ENCODE data around the gene DZIP1L. TPM values are rescaled to one million over a fixed set of nuclear protein-coding genes. Genes with fewer than 3 reads are reported as not detected.
A peak's percentile ranks its signal among the peaks of the same experiment; 100 is the strongest.
"Not testable (repeated sequence)": the region's sequence is repeated elsewhere in the genome, so short reads cannot be mapped to it uniquely, and the experiment has no call there.

DZIP1L gene, protein sequence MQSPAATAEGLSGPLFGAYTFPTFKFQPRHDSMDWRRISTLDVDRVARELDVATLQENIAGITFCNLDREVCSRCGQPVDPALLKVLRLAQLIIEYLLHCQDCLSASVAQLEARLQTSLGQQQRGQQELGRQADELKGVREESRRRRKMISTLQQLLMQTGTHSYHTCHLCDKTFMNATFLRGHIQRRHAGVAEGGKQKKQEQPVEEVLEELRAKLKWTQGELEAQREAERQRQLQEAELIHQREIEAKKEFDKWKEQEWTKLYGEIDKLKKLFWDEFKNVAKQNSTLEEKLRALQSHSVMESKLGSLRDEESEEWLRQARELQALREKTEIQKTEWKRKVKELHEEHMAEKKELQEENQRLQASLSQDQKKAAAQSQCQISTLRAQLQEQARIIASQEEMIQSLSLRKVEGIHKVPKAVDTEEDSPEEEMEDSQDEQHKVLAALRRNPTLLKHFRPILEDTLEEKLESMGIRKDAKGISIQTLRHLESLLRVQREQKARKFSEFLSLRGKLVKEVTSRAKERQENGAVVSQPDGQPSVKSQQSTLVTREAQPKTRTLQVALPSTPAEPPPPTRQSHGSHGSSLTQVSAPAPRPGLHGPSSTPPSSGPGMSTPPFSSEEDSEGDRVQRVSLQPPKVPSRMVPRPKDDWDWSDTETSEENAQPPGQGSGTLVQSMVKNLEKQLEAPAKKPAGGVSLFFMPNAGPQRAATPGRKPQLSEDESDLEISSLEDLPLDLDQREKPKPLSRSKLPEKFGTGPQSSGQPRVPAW
- total RNA-seq = not detected

DNA sequence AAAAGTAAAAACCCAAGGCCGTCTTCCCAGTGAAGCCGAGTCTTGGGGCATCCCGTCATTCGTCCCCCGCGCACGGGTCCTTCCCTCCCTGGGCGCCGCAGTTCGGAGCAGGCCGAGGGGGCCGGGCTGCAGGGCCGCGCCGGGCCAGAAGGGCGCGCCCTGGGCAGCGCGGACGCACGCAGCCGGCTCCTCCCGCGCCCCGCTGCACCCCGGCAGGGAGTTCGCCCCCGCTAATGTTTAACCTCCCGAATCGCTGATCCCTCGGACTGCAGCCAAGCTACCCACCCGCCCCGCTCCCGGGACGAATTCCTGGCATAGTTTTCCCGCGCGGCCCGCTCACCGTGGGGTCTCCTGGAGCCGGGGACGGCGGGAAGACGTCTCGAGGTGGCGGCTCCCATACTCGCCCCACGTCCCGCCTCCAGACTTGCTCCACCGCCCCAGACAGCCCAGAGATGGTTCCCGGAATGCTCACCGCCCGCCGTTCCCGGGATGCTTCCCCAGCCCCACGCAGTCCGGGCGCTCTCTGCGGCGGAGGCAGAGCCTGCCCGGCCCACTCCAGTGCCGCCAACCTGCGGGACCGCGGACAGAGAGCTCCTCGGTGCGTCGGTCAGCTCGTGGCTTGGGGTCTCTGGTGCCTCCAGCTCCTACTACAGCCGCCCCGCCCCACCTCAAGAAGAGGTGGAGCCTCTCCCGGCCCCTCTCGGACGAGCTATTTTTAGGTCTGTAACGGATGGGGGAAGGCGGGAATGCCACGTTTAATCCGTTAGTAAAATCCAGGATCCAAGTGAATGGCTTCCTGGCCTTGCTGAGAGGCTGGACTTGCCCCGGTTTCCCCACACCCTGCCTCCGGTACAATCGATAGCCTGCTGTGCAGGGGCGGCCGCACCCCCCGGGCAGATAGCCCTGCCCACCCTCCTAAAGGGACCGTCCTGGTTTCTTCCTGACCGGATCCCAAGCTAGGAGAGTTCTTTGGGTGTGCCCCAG, at the start of gene DZIP1L:
TSS of gene DZIP1L (minus strand) at position 621 of the 984 bp plus-strand sequence. CDS start 11,637 bp downstream, outside the sequence.
- POLR2A ChIA-PET = interaction anchor here (0.7 kb wide), 1 partner anchor 39 kb away, joined by 3 read pairs; no protein-coding TSS in a partner anchor
- intact Hi-C loops (cut with micrococcal nuclease) = loop anchor here (5.0 kb wide), 1 partner anchor 33 kb away; no protein-coding TSS in a partner anchor
- Mint-ChIP-seq H3K4me3 (peak within 1 kb of the TSS; percentile 70), H3K27me3 (peaks cover 42% of the 10 kb centered on the region), H3K9me3 (no peaks in the 10 kb centered on the region), H3K36me3 (no peaks in the 10 kb centered on the region), H3K4me1 (ENCODE audit: low read depth) (peaks cover 5% of the 10 kb centered on the region), H3K27ac (no peak within 1 kb of the TSS)
- peak; percentile 43 for DNase-seq
- CTCF ChIA-PET = interaction anchor here (0.6 to 6.2 kb wide), 4 partner anchors 43 to 801 kb away, joined by 3 to 127 read pairs (median 4); no protein-coding TSS in a partner anchor

DNA sequence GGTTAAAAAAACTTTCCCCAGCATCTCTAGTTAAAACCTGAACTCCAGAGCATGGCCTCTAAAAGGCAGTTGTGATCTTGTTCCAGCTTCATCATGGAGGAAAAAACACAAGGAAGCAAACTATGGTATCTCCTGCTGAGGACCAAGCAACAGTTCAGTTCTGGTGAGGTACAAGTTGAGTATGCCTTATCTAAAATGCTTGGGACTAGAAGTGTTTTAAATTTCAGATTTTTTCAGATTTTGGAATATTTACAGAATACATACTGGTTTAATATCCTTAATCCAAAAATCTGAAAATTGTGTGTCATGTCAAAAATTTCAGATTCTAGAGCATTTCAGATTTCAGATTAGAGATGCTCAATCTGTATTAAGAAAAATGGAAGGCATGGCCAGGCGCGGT, 49.7 kb upstream of the DZIP1L start:
- no peak for DNase-seq
- ChIA-PET CTCF (no interaction called here), POLR2A (no interaction called here)
- no peaks in the 10 kb centered on the region for H3K27me3 Mint-ChIP-seq
- H3K9me3 Mint-ChIP-seq = no peaks in the 10 kb centered on the region
- H3K4me1 Mint-ChIP-seq (ENCODE audit: low read depth) = peaks cover 12% of the 10 kb centered on the region
- H3K27ac Mint-ChIP-seq = no peak overlapping the region
- H3K4me3 Mint-ChIP-seq = no peak overlapping the region
- intact Hi-C loops (cut with micrococcal nuclease) = no loop called here
- H3K36me3 Mint-ChIP-seq = peaks cover 48% of the 10 kb centered on the region

DNA sequence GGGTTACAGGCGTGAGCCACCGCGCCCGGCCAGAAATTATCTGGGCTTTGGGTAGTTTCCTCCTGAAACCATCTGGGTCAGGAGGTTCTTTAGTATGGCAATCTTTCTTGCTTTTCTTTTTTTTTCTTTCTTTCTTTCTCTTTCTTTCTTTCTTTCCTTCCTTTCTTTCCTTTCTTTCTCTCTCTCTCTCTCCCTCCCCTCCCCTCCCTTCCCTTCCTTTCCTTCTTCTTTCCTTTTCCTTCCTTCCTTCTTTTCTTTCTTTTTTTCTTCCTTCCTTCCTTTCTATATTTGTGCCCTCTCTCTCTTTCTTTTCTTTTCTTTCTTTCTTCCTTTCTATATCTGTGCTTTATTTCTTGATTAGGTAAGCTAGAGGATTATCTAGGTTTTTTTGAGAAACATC, 42.3 kb upstream of the DZIP1L start:
- peaks cover 18% of the 10 kb centered on the region for H3K9me3 Mint-ChIP-seq
- intact Hi-C loops (cut with micrococcal nuclease) = no loop called here
- CTCF ChIA-PET = interaction anchor here (0.6 kb wide), 1 partner anchor 35 kb away, joined by 5 read pairs; no protein-coding TSS in a partner anchor

DNA sequence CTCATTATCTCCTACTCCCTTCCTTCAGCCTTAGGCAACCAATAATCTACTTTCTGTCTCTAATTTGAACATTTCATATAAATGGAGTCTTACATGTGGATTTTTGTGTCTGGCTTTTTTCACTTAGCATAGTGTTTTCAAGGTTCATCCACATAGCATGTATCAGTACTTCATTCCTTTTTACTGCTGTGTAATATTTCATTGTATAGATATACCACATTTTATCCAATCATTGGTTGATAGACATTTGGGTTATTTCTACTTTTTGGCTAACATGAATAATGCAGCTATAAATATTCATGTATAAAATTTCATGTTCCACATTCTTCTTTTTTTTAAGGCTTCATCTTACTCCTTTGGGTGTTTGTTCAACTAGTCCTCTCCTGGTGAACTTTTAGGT, 39.1 kb upstream of the DZIP1L start:
- Mint-ChIP-seq H3K27ac (no peak overlapping the region), H3K27me3 (no peaks in the 10 kb centered on the region), H3K9me3 (peaks cover 19% of the 10 kb centered on the region), H3K36me3 (no peaks in the 10 kb centered on the region), H3K4me1 (ENCODE audit: low read depth) (no peaks in the 10 kb centered on the region), H3K4me3 (no peak overlapping the region)
- DNase-seq = no peak
- ChIA-PET POLR2A (no interaction called here), CTCF (no interaction called here)
- intact Hi-C loops (cut with micrococcal nuclease) = no loop called here

More for the DNA sequence above, 42.3 kb upstream of the DZIP1L start:
- no peak for DNase-seq
- POLR2A ChIA-PET = no interaction called here
- peaks cover 13% of the 10 kb centered on the region for H3K36me3 Mint-ChIP-seq
- H3K4me3 Mint-ChIP-seq = no peak overlapping the region
- no peaks in the 10 kb centered on the region for H3K27me3 Mint-ChIP-seq
- no peak overlapping the region for H3K27ac Mint-ChIP-seq
- no peaks in the 10 kb centered on the region for H3K4me1 Mint-ChIP-seq (ENCODE audit: low read depth)

DNA sequence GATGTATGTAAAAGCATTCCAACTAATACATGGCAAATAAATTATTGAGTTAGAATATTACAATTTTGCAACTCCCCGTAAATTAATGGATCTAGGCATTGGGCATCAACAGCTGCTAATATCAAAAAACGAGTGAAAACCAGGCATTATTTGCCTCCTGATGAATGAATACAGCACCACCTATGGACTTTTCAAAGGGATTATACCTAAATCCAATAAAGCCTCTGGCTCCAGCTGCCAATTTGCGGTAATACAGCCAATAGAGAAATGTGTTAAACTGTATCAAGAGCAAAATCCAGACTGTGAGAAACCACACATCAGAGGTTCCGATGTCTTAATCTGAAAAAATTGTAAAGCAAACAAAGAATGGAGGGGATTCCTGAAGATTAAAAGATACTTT, 33.1 kb upstream of the DZIP1L start:
- no peak overlapping the region for H3K4me3 Mint-ChIP-seq
- CTCF ChIA-PET = interaction anchor here (0.6 kb wide), 1 partner anchor 1264 kb away, joined by 3 read pairs; no protein-coding TSS in a partner anchor

DNA sequence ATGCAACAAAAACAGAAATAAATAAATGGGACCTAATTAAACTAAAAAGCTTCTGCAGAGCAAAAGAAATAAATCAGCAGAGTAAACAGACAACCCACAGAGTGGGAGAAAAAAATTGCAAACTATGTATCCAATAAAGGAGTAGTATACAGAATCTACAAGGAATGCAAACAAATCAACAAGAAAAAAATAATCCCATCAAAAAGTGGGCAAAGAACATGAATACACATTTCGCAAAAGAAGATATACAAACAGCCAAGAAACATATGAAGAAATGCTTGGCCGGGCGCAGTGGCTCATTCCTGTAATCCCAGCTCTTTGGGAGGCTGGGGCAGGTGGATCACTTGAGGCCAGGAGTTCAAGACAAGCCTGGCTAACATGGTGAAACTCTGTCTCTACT, 26.8 kb upstream of the DZIP1L start:
- H3K4me3 Mint-ChIP-seq; H3K36me3 Mint-ChIP-seq; H3K4me1 Mint-ChIP-seq (ENCODE audit: low read depth); DNase-seq; CTCF ChIA-PET; intact Hi-C loops (cut with micrococcal nuclease); H3K9me3 Mint-ChIP-seq; POLR2A ChIA-PET; H3K27ac Mint-ChIP-seq: not testable (repeated sequence)
- H3K27me3 Mint-ChIP-seq = peaks cover 12% of the 10 kb centered on the region

More for the DNA sequence above, 33.1 kb upstream of the DZIP1L start:
- Mint-ChIP-seq H3K4me1 (ENCODE audit: low read depth) (no peaks in the 10 kb centered on the region), H3K9me3 (peaks cover 9% of the 10 kb centered on the region), H3K36me3 (no peaks in the 10 kb centered on the region), H3K27ac (no peak overlapping the region), H3K27me3 (no peaks in the 10 kb centered on the region)
- intact Hi-C loops (cut with micrococcal nuclease) = no loop called here
- no peak for DNase-seq
- POLR2A ChIA-PET = no interaction called here

DNA sequence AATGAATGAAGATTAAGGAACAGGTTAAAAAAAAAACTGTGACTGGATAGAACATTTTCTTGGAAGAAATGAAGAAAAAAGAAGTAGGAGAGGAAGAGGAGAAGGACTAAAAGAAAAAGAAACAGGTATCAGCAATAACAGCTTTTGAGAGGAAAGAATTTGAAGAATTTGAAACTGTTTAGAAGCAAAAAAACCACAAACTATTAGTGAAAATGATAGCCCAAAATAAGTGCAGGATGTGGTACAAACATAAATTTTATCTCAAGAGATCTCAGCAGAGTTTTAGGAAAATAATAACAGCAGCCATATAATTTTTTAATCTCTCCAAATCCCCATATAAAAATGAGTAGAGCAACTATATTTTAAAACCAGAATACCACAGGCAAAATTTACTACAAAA, 25.5 kb upstream of the DZIP1L start:
- Mint-ChIP-seq H3K4me3 (no peak overlapping the region), H3K36me3 (no peaks in the 10 kb centered on the region), H3K9me3 (no peaks in the 10 kb centered on the region), H3K27me3 (peaks cover 12% of the 10 kb centered on the region), H3K4me1 (ENCODE audit: low read depth) (no peaks in the 10 kb centered on the region), H3K27ac (no peak overlapping the region)
- no peak for DNase-seq
- ChIA-PET CTCF (no interaction called here), POLR2A (no interaction called here)
- intact Hi-C loops (cut with micrococcal nuclease) = no loop called here

DNA sequence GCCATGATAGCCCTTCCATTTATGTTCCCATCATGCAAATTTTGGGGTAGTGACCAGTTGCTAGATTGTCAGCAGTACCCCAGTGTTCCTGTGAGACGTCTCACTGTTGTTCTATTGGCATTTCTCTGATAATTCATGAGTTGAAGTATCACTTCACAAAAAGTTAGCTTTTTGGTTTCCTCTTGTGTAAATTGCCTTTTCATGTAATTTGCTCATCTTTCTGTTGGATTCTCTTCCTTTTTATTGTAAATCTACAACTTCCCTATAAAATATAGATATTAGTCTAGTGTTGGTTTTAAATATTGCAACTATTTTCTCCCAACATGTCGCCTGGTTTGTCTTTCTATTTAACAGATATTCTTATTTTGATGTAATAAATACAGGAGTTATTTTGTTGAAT, 24.3 kb upstream of the DZIP1L start:
- H3K27me3 Mint-ChIP-seq = peaks cover 13% of the 10 kb centered on the region
- no peak overlapping the region for H3K27ac Mint-ChIP-seq
- CTCF ChIA-PET = no interaction called here
- DNase-seq = no peak
- intact Hi-C loops (cut with micrococcal nuclease) = no loop called here
- no peaks in the 10 kb centered on the region for H3K9me3 Mint-ChIP-seq
- no peak overlapping the region for H3K4me3 Mint-ChIP-seq
- no peaks in the 10 kb centered on the region for H3K36me3 Mint-ChIP-seq
- POLR2A ChIA-PET = no interaction called here
- no peaks in the 10 kb centered on the region for H3K4me1 Mint-ChIP-seq (ENCODE audit: low read depth)

DNA sequence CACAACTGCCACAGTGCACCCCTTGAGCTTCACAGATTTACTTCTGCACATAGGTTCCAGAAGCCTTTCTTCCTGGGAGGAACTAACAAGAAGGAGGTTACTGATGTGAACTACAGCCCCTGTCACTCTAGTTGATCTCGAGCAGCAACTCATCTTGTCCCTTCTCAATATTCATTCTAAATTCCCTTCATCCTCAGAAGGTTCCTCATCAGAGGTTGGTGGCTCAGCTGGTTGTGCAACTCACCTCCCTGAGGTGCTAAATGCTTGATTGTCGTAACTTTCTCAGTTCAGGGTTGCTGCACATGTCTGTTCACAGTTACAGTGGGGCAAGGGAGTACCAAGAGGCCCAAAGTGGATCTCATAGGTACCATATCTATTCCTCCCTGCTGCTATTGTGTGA, 22.5 kb upstream of the DZIP1L start:
- ChIA-PET CTCF (no interaction called here), POLR2A (no interaction called here)
- intact Hi-C loops (cut with micrococcal nuclease) = no loop called here
- Mint-ChIP-seq H3K36me3 (no peaks in the 10 kb centered on the region), H3K27me3 (peaks cover 12% of the 10 kb centered on the region), H3K4me1 (ENCODE audit: low read depth) (no peaks in the 10 kb centered on the region), H3K4me3 (no peak overlapping the region), H3K9me3 (no peaks in the 10 kb centered on the region), H3K27ac (no peak overlapping the region)
- no peak for DNase-seq

DNA sequence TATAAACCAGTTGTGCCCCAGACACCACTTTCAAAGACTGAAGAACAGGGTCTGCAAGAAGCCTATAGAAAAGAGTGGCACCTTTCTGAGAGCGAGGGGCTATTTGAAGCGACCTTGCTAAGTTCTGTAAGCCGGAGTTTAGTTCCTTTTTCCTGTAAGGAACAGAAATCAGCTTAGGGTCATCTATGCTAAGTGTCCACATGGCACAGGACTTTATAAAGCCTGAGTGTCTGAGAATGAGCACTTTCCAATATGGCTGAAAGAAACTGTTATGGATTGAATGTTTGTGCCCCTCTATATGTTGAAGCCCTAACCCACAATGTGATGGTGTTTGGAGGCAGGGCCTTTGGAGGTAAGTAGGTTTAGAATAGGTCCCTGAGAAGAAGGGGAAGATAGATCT, 20.8 kb upstream of the DZIP1L start:
- H3K4me3 Mint-ChIP-seq = no peak overlapping the region
- no peaks in the 10 kb centered on the region for H3K4me1 Mint-ChIP-seq (ENCODE audit: low read depth)
- no peak overlapping the region for H3K27ac Mint-ChIP-seq
- CTCF ChIA-PET = no interaction called here
- H3K27me3 Mint-ChIP-seq = peaks cover 8% of the 10 kb centered on the region
- H3K36me3 Mint-ChIP-seq = no peaks in the 10 kb centered on the region
- H3K9me3 Mint-ChIP-seq = no peaks in the 10 kb centered on the region
- POLR2A ChIA-PET = no interaction called here
- no peak for DNase-seq
- intact Hi-C loops (cut with micrococcal nuclease) = no loop called here

DNA sequence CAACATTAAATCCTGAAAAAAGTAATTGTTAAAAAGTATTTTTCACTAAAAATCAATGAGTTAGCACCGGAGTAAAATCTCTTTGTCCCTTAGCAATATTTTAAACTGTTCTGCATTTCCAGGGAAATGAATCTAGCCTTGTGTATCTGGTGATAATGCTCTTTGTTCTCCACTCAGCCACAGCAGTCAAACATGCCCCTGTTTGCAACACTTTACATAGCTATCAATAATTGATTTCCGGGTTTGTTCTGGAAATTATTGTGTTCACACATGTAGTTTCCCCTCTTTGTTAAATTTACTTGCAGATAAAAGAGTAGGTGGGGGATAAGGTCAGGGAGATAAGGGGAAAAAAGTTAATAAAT, 20.4 kb upstream of the DZIP1L start:
- H3K4me1 Mint-ChIP-seq (ENCODE audit: low read depth) = no peaks in the 10 kb centered on the region
- H3K27me3 Mint-ChIP-seq = peaks cover 5% of the 10 kb centered on the region
- ChIA-PET CTCF (no interaction called here), POLR2A (no interaction called here)
- intact Hi-C loops (cut with micrococcal nuclease) = no loop called here
- no peak overlapping the region for H3K4me3 Mint-ChIP-seq
- DNase-seq = no peak
- no peaks in the 10 kb centered on the region for H3K9me3 Mint-ChIP-seq
- no peak overlapping the region for H3K27ac Mint-ChIP-seq
- H3K36me3 Mint-ChIP-seq = no peaks in the 10 kb centered on the region
